ENCODE results near the gene URAD.

DNA sequence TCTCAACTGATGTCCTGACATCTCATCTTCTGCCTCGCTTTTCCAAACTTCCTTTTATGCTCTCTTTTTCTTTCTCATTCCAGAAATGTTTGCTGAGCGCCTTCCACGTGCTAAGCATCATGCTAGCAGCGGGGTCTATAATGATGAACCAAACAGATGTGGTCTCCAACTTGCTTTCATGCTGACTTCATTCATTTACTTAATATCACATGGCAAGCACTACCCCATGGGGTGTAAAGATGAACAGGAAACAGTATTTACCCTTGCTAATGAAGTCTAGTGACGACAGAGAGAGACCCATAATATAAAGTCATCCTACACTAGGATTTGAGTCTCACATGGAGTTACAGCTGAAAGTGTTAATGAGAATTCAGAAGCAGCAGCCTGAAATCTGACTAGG is 21.6 kb upstream of the URAD start:
- TF ChIP-seq, protein P1, sequence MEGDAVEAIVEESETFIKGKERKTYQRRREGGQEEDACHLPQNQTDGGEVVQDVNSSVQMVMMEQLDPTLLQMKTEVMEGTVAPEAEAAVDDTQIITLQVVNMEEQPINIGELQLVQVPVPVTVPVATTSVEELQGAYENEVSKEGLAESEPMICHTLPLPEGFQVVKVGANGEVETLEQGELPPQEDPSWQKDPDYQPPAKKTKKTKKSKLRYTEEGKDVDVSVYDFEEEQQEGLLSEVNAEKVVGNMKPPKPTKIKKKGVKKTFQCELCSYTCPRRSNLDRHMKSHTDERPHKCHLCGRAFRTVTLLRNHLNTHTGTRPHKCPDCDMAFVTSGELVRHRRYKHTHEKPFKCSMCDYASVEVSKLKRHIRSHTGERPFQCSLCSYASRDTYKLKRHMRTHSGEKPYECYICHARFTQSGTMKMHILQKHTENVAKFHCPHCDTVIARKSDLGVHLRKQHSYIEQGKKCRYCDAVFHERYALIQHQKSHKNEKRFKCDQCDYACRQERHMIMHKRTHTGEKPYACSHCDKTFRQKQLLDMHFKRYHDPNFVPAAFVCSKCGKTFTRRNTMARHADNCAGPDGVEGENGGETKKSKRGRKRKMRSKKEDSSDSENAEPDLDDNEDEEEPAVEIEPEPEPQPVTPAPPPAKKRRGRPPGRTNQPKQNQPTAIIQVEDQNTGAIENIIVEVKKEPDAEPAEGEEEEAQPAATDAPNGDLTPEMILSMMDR (conservative IDR thresholded peaks at IDR 0.05; ENCODE audit: low read length): no peak
- TF ChIP-seq EZH2phosphoT487 (IDR thresholded peaks at IDR 0.05; ENCODE audit: borderline replicate concordance, low read depth, low read length): no peak

Data from OCI-LY7 (cell line).